Measurements from ENCODE around the gene PLEKHA7. TPM values are rescaled to one million over a fixed set of nuclear protein-coding genes. Genes with fewer than 3 reads are reported as not detected.
"Not testable (repeated sequence)": the region's sequence is repeated elsewhere in the genome, so short reads cannot be mapped to it uniquely, and the experiment has no call there.

PLEKHA7 gene
- total RNA-seq, 1 donor from 2014 or later = 1.3 TPM

DNA sequence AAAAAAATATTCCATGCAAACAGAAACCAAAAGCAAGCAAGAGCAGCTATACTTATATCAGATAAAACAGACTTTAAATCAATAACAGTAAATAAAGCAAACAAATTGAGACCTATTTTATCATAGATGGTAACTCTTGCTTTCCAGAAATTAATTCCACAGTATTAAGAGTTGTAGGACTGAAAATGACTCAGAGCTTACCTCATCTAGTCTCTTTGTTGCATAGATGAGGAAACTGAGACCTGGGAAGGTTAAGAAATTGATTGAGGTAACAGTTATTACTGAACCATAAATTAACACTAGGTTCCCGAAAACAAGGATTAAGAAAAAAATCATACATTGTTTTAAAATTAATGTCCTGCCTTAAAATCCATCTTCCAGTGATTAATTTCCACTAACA is 123.8 kb downstream of the PLEKHA7 start:
- intact Hi-C loops (cut with micrococcal nuclease) = no loop called here

DNA sequence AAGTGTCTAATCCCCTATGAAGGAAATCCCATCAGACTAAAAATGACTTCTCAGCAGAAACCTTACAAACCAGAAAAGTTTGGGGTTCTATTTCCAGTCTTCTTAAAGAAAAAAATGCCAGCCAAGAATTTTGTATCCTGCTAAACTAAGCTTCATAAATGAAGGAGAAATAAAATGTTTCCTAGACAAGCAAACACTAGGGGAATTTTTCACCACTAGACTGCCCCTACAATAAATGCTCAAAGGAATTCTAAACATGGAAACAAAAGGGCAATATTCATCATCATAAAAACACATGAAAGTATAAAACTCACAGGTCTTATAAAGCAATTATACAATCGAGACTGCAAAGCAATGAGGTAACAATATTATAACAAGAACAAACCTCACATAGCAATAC is 124.3 kb downstream of the PLEKHA7 start:
- intact Hi-C loops (cut with micrococcal nuclease) = no loop called here

DNA sequence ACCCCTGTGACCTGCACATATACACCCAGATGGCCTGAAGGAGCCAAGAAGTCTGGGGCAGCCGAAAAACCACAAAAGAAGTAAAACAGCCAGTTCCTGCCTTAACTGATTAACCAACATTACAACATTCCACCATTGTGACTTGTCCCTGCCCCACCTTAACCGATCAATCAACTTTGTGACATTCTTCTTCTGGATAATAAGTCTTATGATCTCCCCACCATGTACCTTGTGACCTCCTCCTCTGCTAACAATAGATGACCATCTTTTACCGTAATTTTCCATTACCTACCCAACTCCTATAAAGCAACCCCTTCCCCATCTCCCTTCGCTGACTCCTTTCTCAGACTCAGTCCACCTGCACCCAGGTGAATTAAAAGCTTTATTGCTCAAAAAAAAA is 125.2 kb downstream of the PLEKHA7 start:
- intact Hi-C loops (cut with micrococcal nuclease) = not testable (repeated sequence)

DNA sequence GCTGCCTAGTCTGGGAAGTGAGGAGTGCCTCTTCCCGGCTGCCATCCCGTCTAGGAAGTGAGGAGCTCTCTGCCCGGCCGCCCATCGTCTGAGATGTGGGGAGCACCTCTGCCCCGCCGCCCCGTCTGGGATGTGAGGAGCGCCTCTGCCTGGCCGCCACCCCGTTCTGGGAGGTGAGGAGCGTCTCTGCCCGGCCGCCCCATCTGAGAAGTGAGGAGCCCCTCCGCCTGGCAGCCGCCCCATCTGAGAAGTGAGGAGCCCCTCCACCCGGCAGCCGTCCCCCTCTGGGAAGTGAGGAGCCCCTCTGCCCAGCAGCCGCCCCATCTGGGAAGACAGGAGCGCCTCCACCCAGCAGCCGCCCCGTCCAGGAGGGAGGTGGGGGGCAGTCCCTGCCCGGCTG is 126.3 kb downstream of the PLEKHA7 start:
- intact Hi-C loops (cut with micrococcal nuclease) = not testable (repeated sequence)

DNA sequence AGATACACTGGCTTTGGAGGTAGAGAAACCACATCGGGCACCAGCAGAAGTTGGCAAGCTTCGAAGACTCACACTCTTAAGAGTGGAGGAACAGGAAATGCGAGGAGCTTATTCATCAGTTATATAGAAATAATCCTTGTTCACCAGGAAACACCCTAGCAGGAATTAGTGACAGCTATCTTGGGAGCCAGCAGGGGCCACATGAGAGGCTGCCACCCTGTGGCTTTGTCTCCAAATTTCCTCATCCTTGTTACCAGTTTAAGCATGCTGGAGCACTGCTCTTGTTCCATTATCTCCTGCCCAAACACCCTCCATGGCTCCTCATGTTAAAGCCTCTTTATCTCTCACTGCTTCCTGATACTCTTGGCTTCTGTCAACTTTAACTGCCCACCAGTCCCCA is 131.0 kb downstream of the PLEKHA7 start:
- intact Hi-C loops (cut with micrococcal nuclease) = no loop called here

DNA sequence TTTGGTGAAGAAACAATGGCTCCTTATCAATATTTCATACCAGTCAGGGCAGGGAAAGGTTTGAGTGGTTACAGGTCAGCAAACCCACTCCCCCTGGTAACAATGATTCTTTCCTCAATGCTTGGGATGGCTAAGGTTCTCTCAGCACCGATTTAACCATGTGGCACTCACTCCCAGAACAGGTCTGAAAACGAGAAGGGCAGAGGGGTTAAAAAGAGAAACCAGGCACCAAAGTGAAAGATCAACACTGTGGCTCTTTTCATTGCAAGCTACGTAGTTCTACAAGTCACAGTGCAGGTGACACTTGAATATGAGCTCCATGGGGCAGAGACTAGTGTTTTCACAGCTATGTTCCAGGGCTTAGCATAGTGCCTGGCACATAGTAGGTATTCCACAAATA is 132.4 kb downstream of the PLEKHA7 start:
- intact Hi-C loops (cut with micrococcal nuclease) = no loop called here

DNA sequence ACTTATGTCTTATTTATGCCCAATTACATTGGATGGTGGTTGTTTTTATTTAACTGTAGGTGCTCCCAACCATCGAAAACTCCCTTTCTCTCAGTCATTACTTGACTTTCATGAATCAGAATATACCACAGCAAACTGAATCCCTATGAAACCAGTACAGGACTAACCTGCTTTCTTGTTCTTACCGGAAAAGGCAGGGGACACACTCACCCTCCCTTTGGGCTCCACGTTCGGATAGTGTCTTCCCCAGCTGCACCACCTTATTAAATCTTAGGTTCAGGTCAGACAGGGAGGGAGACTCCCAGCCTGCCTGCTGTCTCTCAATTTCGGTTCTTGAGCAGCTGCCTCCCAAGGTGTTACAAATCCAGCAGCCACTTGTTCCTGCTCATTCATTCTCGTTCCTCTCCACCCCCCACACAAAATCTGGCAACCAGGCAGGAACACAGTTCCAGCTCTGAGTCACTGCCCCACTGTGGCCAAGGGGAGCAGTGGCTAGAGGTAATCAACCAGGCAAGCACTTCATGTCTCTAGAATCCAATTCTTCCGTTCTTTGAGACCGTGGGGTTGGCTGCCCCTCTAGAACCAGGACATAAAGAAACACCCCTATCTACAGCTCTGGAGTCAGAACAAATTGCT is 133.0 kb downstream of the PLEKHA7 start:
- intact Hi-C loops (cut with micrococcal nuclease) = no loop called here

DNA sequence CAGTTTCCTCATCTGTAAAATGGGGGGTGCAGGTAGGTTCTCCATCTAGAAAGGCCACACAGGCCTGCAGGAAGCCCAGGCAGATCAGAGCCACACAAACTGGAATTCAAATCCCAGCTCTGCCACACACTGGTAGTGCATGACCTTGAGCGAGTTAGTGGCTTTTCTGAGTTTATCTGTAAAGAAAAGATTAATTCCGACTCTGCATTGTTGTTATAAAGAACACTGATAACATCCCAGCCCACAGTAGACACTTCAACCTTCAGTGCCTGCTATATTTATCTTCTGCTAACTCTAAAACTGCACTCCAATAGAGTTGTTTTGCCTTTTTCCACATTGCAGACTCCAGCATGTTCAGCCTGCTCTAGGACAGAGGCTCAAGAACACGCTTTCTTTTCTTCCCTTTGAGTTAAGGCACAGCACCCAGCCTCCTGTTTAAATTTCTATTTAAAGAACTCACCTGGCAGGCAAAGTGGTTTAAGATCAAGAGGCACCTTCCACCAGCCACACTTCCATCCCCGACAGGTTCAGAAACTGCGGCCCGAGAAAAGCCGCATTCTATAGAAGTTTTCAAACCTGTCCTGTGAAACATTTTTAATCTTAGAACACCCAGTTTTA is 133.9 kb downstream of the PLEKHA7 start:
- intact Hi-C loops (cut with micrococcal nuclease) = no loop called here

DNA sequence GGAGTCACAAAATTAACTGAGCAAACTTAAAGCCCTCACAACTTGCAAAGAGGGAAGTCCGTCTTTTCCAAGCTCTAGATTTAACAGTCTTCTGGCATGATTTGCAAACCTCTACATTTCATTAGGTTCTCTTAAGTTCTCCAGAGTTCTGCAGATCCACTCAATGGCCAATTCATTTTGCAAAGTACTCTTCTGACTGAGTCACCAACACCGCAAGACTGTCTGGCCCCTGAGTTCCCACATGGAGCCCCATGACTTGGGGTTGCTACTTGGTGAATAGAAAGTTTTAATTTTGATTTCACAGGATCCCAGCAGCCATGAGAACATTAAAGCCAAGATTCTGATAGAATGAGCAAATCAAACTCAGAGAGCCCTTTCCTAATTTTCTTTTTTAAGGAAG is 134.5 kb downstream of the PLEKHA7 start:
- intact Hi-C loops (cut with micrococcal nuclease) = no loop called here

DNA sequence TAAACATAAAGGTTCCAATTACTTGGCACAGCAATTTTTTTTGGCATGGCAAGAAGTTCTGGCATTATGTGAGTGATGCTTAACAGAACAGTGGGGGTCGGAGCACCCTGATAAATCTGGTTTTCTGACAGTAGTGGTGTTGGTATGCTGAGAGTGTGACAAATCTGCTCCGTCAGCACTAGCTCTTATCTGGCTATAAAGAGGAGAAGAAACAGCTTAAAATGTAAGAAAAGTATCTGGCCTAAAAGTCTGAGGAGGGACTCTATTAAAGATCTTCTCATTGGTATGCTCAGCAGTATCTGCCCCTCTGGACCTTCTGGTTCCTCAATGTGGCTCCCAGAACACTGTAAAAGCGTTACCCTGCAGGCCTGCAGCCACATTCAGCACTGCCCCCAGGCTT is 137.4 kb downstream of the PLEKHA7 start:
- intact Hi-C loops (cut with micrococcal nuclease) = no loop called here

DNA sequence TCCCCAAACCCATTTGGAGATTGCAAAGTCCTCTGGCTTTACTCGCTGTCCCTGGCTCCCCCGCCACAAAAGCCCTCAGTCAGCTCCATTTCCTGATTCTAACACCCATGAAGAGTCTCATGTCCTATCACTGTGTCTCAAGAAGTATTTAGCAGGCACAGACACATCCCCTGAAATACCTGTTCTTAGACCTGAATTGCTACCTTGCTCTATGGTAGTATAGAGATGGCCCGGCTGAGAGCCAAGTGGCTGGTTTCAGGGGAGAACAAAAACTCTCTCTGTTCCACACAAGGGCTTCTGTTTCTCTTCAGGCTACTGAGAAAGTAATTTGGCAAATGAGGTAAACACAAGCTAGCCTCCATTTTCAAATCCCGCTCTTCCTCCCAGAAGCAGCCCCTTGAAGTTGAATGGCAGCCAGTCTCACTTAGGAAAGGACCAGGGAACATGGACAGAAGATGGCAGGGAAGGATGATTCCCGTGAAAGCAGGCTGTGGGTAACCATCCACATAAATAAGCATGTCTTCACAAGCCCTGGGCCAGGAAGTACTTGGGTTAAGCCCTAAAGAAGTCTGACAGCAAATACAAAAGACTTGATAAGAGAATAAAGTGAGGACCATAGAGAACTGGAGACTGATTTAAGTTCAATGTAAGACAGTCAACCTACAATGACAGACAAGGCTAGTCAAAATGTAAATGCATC is 138.0 kb downstream of the PLEKHA7 start:
- intact Hi-C loops (cut with micrococcal nuclease) = no loop called here

DNA sequence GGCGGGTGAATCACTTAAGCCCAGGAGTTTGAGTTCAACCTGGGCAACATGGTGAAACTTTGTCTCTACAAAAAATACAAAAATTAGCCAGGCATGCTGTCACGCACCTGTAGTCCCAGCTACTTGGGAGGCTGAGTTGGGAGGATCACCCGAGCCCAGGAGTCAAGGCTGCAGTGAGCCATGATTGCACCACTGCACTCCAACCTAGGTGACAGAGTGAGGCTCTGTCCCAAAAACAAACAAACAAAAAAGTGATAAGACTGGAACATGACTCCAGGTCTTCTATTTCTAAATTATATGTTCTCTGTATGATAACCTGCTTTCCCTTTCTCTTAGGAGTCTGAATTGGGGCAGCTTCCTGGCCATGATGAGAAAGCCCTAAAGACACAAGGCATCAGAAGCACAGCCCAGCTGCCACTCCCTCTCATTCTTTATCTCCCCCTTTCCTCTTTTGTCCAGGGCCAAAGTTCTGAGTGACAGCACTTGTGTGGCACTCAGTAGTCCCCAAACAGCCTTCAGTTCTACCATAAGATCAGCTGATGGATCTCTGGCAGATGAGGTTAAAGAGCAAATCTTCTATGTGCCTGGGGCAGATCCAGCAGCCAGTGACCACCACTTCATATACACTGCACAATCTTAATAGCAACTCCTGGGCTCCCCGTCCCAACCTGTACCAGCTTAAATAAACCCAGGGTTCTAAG is 139.8 kb downstream of the PLEKHA7 start:
- intact Hi-C loops (cut with micrococcal nuclease) = no loop called here

DNA sequence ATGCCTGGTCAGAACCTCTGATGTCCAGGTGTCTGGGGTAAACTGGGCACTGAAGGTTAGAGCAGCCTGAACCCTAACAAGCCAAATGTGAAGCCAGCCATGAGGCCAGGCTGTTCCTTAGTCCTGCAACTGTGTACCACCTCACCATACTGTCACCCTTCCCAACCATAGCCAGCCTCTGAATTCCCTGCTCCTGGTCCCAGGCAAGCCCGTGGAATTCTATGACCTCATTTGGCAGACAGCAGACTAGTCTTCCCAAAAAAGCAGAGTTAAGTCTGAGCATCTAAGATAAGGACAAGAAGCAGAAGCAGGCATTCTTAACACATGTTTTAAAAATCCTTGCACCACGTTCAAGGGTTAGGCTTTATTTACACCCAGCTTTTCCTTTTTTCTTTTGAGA is 140.9 kb downstream of the PLEKHA7 start:
- intact Hi-C loops (cut with micrococcal nuclease) = no loop called here

DNA sequence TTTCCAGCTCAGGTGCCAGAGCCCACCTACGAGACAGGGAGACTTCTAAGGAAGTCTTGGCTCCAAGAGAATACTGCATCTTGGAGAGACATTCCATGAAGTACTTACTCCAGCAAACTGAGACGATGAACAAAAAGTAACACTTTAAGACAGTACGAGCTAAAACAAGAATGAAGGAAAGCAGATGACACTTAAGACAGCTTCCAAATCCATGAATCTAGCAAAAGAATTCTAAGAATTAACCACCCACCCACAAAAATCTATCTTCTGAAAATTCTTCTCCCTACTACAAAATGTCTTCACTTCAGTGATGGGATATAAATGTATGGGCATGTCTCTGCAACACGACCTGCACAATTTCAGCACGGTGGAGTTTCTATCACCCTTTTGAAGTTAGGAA is 142.8 kb downstream of the PLEKHA7 start:
- intact Hi-C loops (cut with micrococcal nuclease) = no loop called here

DNA sequence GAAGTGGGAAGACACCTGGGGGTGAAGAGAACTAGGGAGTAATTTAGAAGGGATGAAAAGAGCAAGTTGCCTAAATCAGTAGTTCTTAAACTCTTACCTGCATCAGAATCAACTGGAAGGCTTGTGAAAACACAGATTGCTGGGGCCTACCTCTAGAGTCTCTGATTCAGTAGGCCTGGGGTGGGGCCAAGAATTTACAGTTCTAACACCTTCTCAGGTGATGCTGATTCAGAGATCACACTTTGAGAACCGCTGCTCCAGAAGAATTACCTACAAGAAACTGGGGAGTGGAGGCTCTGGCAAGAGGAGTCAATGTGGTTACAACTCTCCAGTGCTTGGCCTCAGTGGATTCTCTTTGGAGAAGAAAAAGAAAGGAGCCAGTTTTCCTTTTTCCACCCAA is 147.1 kb downstream of the PLEKHA7 start:
- intact Hi-C loops (cut with micrococcal nuclease) = no loop called here

DNA sequence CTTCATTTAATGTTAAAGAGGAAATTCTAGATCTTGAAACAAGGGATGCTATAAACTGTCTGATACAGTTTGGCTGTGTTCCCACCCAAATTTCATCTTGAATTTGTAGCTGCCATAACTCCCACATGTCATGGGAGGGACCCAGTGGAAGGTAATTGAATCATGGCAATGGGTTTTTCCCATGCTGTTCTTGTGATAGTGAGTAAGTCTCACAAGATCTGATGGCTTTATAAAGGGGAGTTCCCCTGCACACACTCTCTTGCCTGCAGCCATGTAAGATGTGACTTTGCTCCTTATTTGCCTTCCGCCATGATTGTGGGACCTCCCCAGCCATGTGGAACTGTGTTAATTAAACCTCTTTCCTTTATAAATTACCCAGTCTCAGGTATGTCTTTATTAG is 149.8 kb downstream of the PLEKHA7 start:
- intact Hi-C loops (cut with micrococcal nuclease) = not testable (repeated sequence)

DNA sequence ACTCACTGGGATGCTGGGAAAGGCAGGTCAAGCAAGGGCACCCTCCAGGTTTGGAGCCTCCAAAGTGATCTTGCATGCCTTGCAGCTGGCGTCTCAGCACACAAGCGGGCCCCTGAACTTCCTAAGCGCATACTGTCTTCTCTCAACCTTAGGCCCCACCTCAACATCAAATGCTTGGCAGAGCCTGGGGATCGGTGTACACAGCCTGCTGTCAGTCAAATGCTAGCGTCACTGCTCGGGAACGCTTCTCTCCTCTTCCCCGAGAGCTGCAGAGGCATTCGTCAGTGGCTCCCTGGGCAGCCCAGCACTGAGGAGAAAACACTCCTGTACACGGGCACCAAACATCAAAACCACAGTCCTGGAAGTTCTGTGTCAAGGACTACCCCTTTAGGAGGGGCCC is 150.8 kb downstream of the PLEKHA7 start:
- intact Hi-C loops (cut with micrococcal nuclease) = no loop called here

DNA sequence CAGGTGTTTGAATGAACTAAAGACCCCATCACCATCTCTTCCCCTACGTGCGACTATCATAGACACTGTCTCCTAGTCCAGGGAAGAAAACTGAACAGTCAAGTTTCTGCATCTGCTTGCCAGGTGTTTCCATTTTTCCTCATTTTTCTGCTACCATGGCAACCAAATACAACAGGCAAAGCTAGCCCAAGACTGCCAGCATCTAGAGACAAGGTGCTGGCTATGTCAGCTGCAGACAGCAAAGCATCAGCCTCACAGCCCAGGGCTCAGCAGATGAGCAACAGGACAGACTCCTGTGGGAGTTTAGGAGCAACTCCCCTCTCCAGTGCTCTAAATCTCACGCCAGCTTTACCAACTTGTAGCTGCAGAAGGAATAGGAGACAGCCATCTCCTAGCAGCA is 151.5 kb downstream of the PLEKHA7 start:
- intact Hi-C loops (cut with micrococcal nuclease) = no loop called here

DNA sequence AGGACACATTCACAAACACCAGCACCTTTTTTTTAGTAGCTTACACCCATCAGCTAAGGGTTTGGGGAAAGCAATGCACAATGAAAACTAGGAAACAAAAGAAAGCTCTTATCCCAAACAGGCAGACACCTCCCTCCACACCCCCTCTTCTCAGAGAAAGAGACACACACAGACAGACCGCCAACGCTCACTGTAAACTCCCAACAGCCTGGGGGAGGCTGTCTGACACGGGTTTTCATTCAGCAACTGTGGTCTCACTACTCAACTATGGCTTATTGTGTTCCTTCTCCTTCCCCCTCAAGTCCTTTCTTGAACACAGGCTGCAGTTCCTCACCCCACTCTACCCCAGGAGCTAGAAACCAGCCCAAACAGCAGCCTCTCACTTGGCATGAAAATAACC is 152.4 kb downstream of the PLEKHA7 start:
- intact Hi-C loops (cut with micrococcal nuclease) = no loop called here

DNA sequence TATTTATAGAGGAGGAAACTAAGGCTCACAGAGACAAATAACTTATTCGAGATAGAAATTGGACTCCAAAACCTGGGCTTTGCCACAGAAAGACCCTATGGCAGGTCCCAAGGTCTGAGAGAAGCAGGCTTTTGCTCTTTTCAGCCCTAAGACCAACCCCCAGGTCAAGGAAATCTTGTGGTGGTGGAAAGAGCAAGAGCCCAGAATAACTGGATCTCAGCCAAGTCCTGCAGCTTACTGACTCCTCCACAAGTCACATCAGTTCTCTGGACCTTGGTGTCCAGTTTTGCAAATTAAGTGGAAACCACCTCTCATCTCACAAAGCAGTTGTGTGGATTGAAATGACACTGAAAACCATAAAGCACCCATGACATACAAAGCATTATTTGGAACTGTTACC is 153.6 kb downstream of the PLEKHA7 start:
- intact Hi-C loops (cut with micrococcal nuclease) = no loop called here

DNA sequence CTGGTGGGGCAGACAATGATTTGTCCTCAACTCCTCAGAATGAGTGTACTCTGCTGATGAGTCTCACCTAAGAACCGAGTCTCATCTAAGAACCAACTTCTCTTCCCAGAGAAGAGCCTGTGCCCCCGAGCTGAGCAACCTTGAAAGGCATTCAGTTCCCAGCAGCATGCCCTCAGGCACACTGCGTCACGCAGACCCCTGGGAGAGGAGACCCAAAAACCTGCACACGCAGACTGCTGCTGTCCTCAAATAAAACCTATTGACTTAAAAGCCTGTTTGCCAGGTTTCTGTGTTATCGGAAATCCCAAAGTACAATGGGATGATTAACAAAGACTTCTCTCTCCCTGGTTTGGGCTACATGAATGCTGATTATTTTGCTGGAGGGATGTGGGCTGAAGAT is 154.6 kb downstream of the PLEKHA7 start:
- intact Hi-C loops (cut with micrococcal nuclease) = no loop called here

DNA sequence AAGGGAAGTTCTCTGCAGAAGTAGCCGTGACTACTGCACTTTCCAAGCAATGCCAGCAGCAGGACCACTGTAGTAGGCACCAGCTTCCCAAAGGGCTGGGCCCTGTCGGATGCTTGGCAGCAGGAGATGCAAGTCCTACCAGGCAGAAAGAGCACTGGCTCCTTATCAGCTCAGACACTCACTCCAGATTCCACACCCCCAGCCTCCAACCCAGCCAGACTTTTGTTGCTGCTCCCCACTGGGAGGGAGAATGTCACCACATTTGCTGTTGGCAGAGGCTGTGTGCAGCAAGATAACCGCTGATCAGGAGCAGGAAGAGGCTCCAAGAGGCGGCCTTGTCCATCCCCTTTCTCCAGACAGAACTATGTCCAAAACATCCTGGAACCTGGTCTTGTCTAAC is 157.0 kb downstream of the PLEKHA7 start:
- intact Hi-C loops (cut with micrococcal nuclease) = no loop called here

Data from T-helper 1 cell treated with Interleukin-12 subunit alpha and Interleukin-12 subunit beta and Interleukin-4 antibody, amounts not matched to agents 30 ng/mL and 1 ng/mL, for 36 hours (primary cell).